ENCODE data around the gene ISM2. TPM values are rescaled to one million over a fixed set of nuclear protein-coding genes. Genes with fewer than 3 reads are reported as not detected.

ISM2 gene
- total and polyA plus RNA-seq, 8 donors: not detected

DNA sequence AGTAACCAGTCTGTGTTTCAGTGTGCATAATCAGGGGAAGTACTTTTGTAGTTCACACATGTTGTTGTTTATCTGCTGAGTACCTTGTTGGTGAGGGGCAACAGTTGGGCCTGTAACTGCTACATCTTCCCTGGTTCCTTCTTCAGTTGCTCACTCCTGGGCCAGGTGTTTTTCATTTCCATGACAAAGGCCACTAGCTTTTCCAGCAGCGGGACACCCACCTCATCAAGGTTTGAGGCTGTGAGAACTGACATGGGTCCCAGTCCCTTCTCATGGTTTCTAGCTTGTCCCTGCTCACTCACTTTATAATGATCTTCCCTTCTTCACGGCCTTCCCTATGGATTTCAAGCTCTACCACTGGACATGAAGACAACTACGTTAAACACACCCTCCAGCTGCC, 73.8 kb downstream of the ISM2 start:
- intact Hi-C loops (cut with DNase I): no loop called here
- DNase-seq (no peak), FAIRE-seq (no peak), ATAC-seq (no peak)
- Histone ChIP-seq H3K9me3 (no peaks in the 10 kb centered on the region), H3K27ac (no peak overlapping the region), H3K4me1 (no peaks in the 10 kb centered on the region), H3K4me3 (no peak overlapping the region), H3K36me3 (peaks cover 0 to 63% (median 32%) of the 10 kb centered on the region in 3 donors), H3K27me3 (no peaks in the 10 kb centered on the region)
- 92 to 94% methylated on average over 3 of the region's 3 CpGs for WGBS, 2 donors
- TF ChIP-seq CTCF (IDR thresholded peaks at IDR 0.05): no peak

Other genes with a start within 250 kb of the ISM2 start
- 1 to 10 TPM in 1 of 6 donors, under 1 TPM in 3, not detected in 2; 0.13 to 3.4 (median 0.31) TPM for gene NGB, start 227.6 kb downstream of the ISM2 start, total RNA-seq
- gene NGB, start 227.6 kb downstream of the ISM2 start, polyA plus RNA-seq: under 1 TPM in 1 of 2 donors, not detected in 1; 0.38 TPM
- gene POMT2, start 177.9 kb downstream of the ISM2 start, total RNA-seq: 10 to 100 TPM; 11.9 to 26.2 (median 14.7) TPM
- gene POMT2, start 177.9 kb downstream of the ISM2 start, polyA plus RNA-seq: 10 to 100 TPM; 27.5 to 29.5 TPM
- 10 to 100 TPM in 2 of 6 donors, 1 to 10 TPM in 4; 6.3 to 13.2 (median 8.5) TPM for gene GSTZ1, start 177.8 kb downstream of the ISM2 start, total RNA-seq
- 10 to 100 TPM; 16.8 to 18.4 TPM for gene GSTZ1, start 177.8 kb downstream of the ISM2 start, polyA plus RNA-seq
- gene TMED8, start 121.7 kb downstream of the ISM2 start, total RNA-seq: 1 to 10 TPM; 4.4 to 7.0 (median 5.8) TPM
- gene TMED8, start 121.7 kb downstream of the ISM2 start, polyA plus RNA-seq: 1 to 10 TPM; 2.7 to 9.6 TPM
- 1 to 10 TPM in 1 of 6 donors, under 1 TPM in 5; 0.28 to 1.5 (median 0.92) TPM for gene SAMD15, start 121.4 kb downstream of the ISM2 start, total RNA-seq
- gene SAMD15, start 121.4 kb downstream of the ISM2 start, polyA plus RNA-seq: 1 to 10 TPM in 1 of 2 donors, under 1 TPM in 1; 0.49 to 1.5 TPM
- under 1 TPM; 0.16 to 0.58 (median 0.43) TPM for gene NOXRED1, start 75.3 kb downstream of the ISM2 start, total RNA-seq
- under 1 TPM; 0.30 to 0.77 TPM for gene NOXRED1, start 75.3 kb downstream of the ISM2 start, polyA plus RNA-seq
- 10 to 100 TPM in 1 of 6 donors, 1 to 10 TPM in 5; 6.1 to 12.5 (median 7.7) TPM for gene VIPAS39, start 41.2 kb downstream of the ISM2 start, total RNA-seq
- gene VIPAS39, start 41.2 kb downstream of the ISM2 start, polyA plus RNA-seq: 1 to 10 TPM; 6.5 to 8.3 TPM
- 10 to 100 TPM; 23.2 to 64.3 (median 33.0) TPM for gene AHSA1, start 40.7 kb downstream of the ISM2 start, total RNA-seq
- 10 to 100 TPM; 36.0 to 43.9 TPM for gene AHSA1, start 40.7 kb downstream of the ISM2 start, polyA plus RNA-seq
- gene SPTLC2, start 117.8 kb upstream of the ISM2 start, total RNA-seq: 10 to 100 TPM in 3 of 6 donors, 1 to 10 TPM in 3; 8.2 to 19.4 (median 11.1) TPM
- 1 to 10 TPM; 3.2 to 3.9 TPM for gene SPTLC2, start 117.8 kb upstream of the ISM2 start, polyA plus RNA-seq
- gene ALKBH1, start 209.2 kb upstream of the ISM2 start, total RNA-seq: 1 to 10 TPM; 4.5 to 6.5 (median 5.2) TPM
- 1 to 10 TPM; 3.5 to 9.7 TPM for gene ALKBH1, start 209.2 kb upstream of the ISM2 start, polyA plus RNA-seq
- 10 to 100 TPM; 20.8 to 50.7 (median 33.3) TPM for gene SLIRP, start 209.3 kb upstream of the ISM2 start, total RNA-seq
- gene SLIRP, start 209.3 kb upstream of the ISM2 start, polyA plus RNA-seq: 100 to 1,000 TPM; 121 to 189 TPM